Neural cell (in vitro differentiated cells): ENCODE data around the gene GRPEL2. TPM values are rescaled to one million over a fixed set of nuclear protein-coding genes. Genes with fewer than 3 reads are reported as not detected.

Experiments used
- H2AFZ ChIP-seq: fragments of 200-600, 300-800 bp; sonication (generic), shearing (Covaris generic); 2 replicates; pipeline ENCODE4 v1.6.0; 2014; ENCODE audit warnings: low read depth, mild to moderate bottlenecking, antibody characterized with exemption, low read length, moderate library complexity
- H3F3A ChIP-seq: fragments of 200-600 bp; shearing (Covaris generic); 2 replicates; pipeline ENCODE4 v1.6.1; 2016; ENCODE audit warnings: mild to moderate bottlenecking, moderate library complexity, mixed read lengths, antibody characterized with exemption, low read length; ENCODE audit not compliant: insufficient read depth, poor library complexity, severe bottlenecking
- H3K27ac ChIP-seq: fragments of 200-600, 300-800 bp; sonication (generic), shearing (Covaris generic); 2 replicates; pipeline ENCODE4 v1.5.1; 2014; ENCODE audit warnings: mild to moderate bottlenecking, low read length, moderate library complexity
- H3K27me3 ChIP-seq: fragments of 300-800, 200-600 bp; sonication (generic), shearing (Covaris generic); 2 replicates; pipeline ENCODE4 v1.6.0; 2014; ENCODE audit warnings: mild to moderate bottlenecking, low read depth, low read length, moderate library complexity; ENCODE audit not compliant: insufficient read depth
- H3K36me3 ChIP-seq: fragments of 300-800, 200-600 bp; sonication (generic), shearing (Covaris generic); 2 replicates; pipeline ENCODE4 v1.5.1; 2014; ENCODE audit warnings: mild to moderate bottlenecking, antibody characterized with exemption, low read length, moderate library complexity; ENCODE audit not compliant: insufficient read depth
- H3K4me2 ChIP-seq: fragments of 300-800, 200-600 bp; sonication (generic), shearing (Covaris generic); 2 replicates; pipeline ENCODE4 v1.6.0; 2014; ENCODE audit warnings: mild to moderate bottlenecking, low read length
- H3K4me3 ChIP-seq: fragments of 300-800, 200-600 bp; sonication (generic), shearing (Covaris generic); 2 replicates; pipeline ENCODE4 v1.5.1; 2014; ENCODE audit warnings: mild to moderate bottlenecking, low read length, moderate library complexity
- H3K79me2 ChIP-seq: fragments of 200-600 bp; shearing (Covaris generic); replicated peaks from 2 replicates; pipeline ENCODE4 v1.6.0; 2014; ENCODE audit warnings: mild to moderate bottlenecking, low read length, moderate library complexity; ENCODE audit not compliant: insufficient read depth
- H3K9ac ChIP-seq: fragments of 300-800, 200-600 bp; sonication (generic), shearing (Covaris generic); 2 replicates; pipeline ENCODE4 v1.6.1; 2016; ENCODE audit warnings: mild to moderate bottlenecking, low read length, mixed read lengths
- H3K9me2 ChIP-seq: fragments of 200-600 bp; shearing (Covaris generic); 2 replicates; pipeline ENCODE4 v1.6.1; 2016; ENCODE audit warnings: mild to moderate bottlenecking, low read length, mixed read lengths; ENCODE audit not compliant: insufficient read depth
- H3K9me3 ChIP-seq: fragments of 200-600, 300-800 bp; sonication (generic), shearing (Covaris generic); 2 replicates; pipeline ENCODE4 v1.6.1; 2016; ENCODE audit warnings: mild to moderate bottlenecking, mixed run types, low read length, moderate library complexity, mixed read lengths
- H4K20me1 ChIP-seq: fragments of 200-600 bp; shearing (Covaris generic); 2 replicates; pipeline ENCODE4 v1.6.1; 2016; ENCODE audit warnings: mild to moderate bottlenecking, mixed run types; ENCODE audit not compliant: insufficient read depth
- CTCF ChIP-seq: fragments of 450-650 bp; IDR thresholded peaks from 2 replicates; pipeline ENCODE4 v1.5.1; 2014; ENCODE audit warnings: antibody characterized with exemption, mild to moderate bottlenecking, moderate library complexity; ENCODE audit not compliant: poor library complexity, severe bottlenecking
- EP300 ChIP-seq: fragments of 450-650 bp; conservative IDR thresholded peaks from 2 replicates; pipeline ENCODE4 v1.6.1; 2014; ENCODE audit warnings: antibody characterized with exemption, mild to moderate bottlenecking, moderate library complexity; ENCODE audit not compliant: poor library complexity, severe bottlenecking
- EZH2 ChIP-seq: fragments of 200-600, 300-800 bp; shearing (Covaris generic), sonication (generic); IDR thresholded peaks from 2 replicates; pipeline ENCODE4 v1.6.1; 2014; ENCODE audit warnings: antibody characterized with exemption, low read length, borderline replicate concordance, mild to moderate bottlenecking; ENCODE audit not compliant: insufficient read depth, poor library complexity, severe bottlenecking
- MXI1 ChIP-seq: fragments of 450-650 bp; conservative IDR thresholded peaks from 2 replicates; pipeline ENCODE4 v1.6.1; 2014; ENCODE audit warnings: antibody characterized with exemption, mild to moderate bottlenecking; ENCODE audit not compliant: poor library complexity, severe bottlenecking
- POLR2AphosphoS5 ChIP-seq: IDR thresholded peaks from 2 replicates; pipeline ENCODE4 v1.6.1; 2012
- RAD21 ChIP-seq: fragments of 450-650 bp; conservative IDR thresholded peaks from 2 replicates; pipeline ENCODE4 v1.6.1; 2014; ENCODE audit warnings: antibody characterized with exemption, mild to moderate bottlenecking, moderate library complexity
- REST ChIP-seq: IDR thresholded peaks from 2 replicates; pipeline ENCODE4 v1.6.1; 2012; ENCODE audit warnings: borderline replicate concordance
- SMC3 ChIP-seq: fragments of 450-650 bp; conservative IDR thresholded peaks from 2 replicates; pipeline ENCODE4 v1.6.1; 2014; ENCODE audit warnings: antibody characterized with exemption, mild to moderate bottlenecking, moderate library complexity; ENCODE audit not compliant: poor library complexity
- TAF1 ChIP-seq: IDR thresholded peaks from 2 replicates; pipeline ENCODE4 v1.6.1; 2012; ENCODE audit warnings: low read depth
- polyA plus RNA-seq: library from polyadenylated mRNA; depleted of rRNA; stranded (reverse); fragments of >200 nt; gene quantifications from 2 replicates; pipeline ENCODE4 v1.2.3, GENCODE V29; 2014

GRPEL2 gene
- polyA plus RNA-seq, 1 donor from 2014 or later: 19.3 TPM

GRCh38 chr5:149301049-149301743 is 44.1 kb upstream of the GRPEL2 start:
- Histone ChIP-seq H3K9me3 (no peaks in the 10 kb centered on the region), H3K9ac (no peak overlapping the region), H3K4me3 (no peak overlapping the region), H3K27ac (no peak overlapping the region), H3K4me2 (no peak overlapping the region), H2AFZ (no peak overlapping the region), H3K9me2 (no peaks in the 10 kb centered on the region), H3F3A (no peaks in the 10 kb centered on the region), H3K36me3 (no peaks in the 10 kb centered on the region), H4K20me1 (no peaks in the 10 kb centered on the region), H3K27me3 (no peaks in the 10 kb centered on the region), H3K79me2 (no peaks in the 10 kb centered on the region)
- no peak for TF ChIP-seq CTCF
- TF ChIP-seq MXI1: no peak
- no peak for TF ChIP-seq SMC3
- TF ChIP-seq REST: no peak
- no peak for TF ChIP-seq EP300
- TF ChIP-seq TAF1: no peak
- TF ChIP-seq POLR2AphosphoS5: no peak
- no peak for TF ChIP-seq EZH2
- no peak for TF ChIP-seq RAD21

GRCh38 chr5:149301744-149302380 is 43.4 kb upstream of the GRPEL2 start:
- Histone ChIP-seq H3K9me2 (no peaks in the 10 kb centered on the region), H3K79me2 (no peaks in the 10 kb centered on the region), H3K27ac (no peak overlapping the region), H3K4me2 (no peak overlapping the region), H3K36me3 (no peaks in the 10 kb centered on the region), H3F3A (no peaks in the 10 kb centered on the region), H3K27me3 (no peaks in the 10 kb centered on the region), H4K20me1 (no peaks in the 10 kb centered on the region), H3K9ac (no peak overlapping the region), H3K9me3 (no peaks in the 10 kb centered on the region), H3K4me3 (no peak overlapping the region), H2AFZ (no peak overlapping the region)
- TF ChIP-seq RAD21: no peak
- no peak for TF ChIP-seq MXI1
- TF ChIP-seq SMC3: no peak
